Measurements from ENCODE around the gene ARPC5L. TPM values are rescaled to one million over a fixed set of nuclear protein-coding genes. Genes with fewer than 3 reads are reported as not detected.

ARPC5L gene
- polyA plus RNA-seq, 1 experiment: 62.0 TPM

DNA sequence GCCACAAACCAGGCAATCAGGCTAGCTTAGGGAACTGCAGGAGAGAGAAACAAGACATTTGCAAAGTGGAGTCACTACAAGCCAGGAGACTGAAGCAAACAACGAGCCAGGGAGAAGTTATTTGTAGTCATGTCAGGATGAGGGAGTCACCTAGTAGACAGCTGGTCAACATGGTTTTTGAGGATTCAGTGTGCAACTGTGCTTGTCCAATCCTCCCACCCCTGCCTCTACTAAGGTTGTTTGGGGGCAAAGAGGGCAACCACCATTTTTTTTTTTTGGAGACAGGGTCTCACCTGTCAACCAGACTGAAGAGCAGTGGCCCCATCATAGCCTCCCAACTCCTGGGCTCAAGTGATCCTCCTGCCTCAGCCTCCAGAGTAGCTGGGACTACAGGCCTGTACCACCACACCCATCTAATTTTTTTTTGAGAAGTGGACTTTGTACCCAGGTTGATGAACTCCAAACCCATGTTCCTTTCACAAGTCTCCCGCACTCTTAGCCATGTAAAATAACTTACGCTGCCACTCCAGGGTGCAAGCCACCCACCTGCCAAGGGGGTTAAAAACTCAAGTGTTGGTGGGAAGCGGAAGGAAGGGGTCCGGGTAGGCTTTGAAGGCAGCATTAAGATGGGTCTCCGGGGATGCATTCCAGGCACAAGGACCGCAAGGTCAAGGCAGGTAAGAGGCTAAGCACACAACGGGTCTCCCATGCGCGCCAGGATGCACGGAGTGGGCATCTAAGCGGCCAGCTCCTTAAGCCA, 1.2 kb upstream of the ARPC5L start:
- ChIA-PET CTCF (interaction anchor here (3.4 to 7.1 kb wide), 2 partner anchors 8 to 87 kb away, joined by 25 to 68 read pairs; partner anchors contain the start of genes NR6A1 and WDR38), POLR2A (interaction anchor here (0.6 to 2.2 kb wide), 10 partner anchors 17 to 330 kb away, joined by 3 to 26 read pairs (median 4); partner anchors contain the start of genes NR6A1 and OLFML2A)
- no peak for DNase-seq (ENCODE audit: low read depth, low spot score)
- Histone ChIP-seq H3K4me3 (ENCODE audit: low read depth, low read length) (peak overlapping the region; percentile 95), H3K27me3 (ENCODE audit: control insufficient read depth, insufficient read depth, low read length) (no peaks in the 10 kb centered on the region), H3K27ac (ENCODE audit: low read depth, low read length) (peak overlapping the region; percentile 52), H3K9me3 (ENCODE audit: control insufficient read depth, insufficient read depth, low read length) (peaks cover 3% of the 10 kb centered on the region; the same call in 1 of the 2 replicates)
- no peak for TF ChIP-seq CTCF (IDR thresholded peaks at IDR 0.05; ENCODE audit: low read depth, low read length)

- DNase-seq (ENCODE audit: low read depth, low spot score): no peak
- no peak overlapping the region for H3K4me3 ChIP-seq (ENCODE audit: low read depth, low read length)
- CTCF ChIA-PET: interaction anchor here (1.1 to 7.1 kb wide), 3 partner anchors 10 to 90 kb away, joined by 3 to 68 read pairs (median 25); partner anchors contain the start of genes NR6A1 and WDR38
- no peaks in the 10 kb centered on the region for H3K27me3 ChIP-seq (ENCODE audit: control insufficient read depth, insufficient read depth, low read length)
- H3K9me3 ChIP-seq (ENCODE audit: control insufficient read depth, insufficient read depth, low read length): peaks cover 3% of the 10 kb centered on the region; the same call in 1 of the 2 replicates
- no peak overlapping the region for H3K27ac ChIP-seq (ENCODE audit: low read depth, low read length)
- TF ChIP-seq CTCF (IDR thresholded peaks at IDR 0.05; ENCODE audit: low read depth, low read length): no peak
- POLR2A ChIA-PET: interaction anchor here (1.0 kb wide), 1 partner anchor 86 kb away, joined by 6 read pairs; the partner anchor contains the start of gene OLFML2A
Observed at GRCh38 chr9:124863371-124863871, 1.5 kb downstream of the ARPC5L start.

DNA sequence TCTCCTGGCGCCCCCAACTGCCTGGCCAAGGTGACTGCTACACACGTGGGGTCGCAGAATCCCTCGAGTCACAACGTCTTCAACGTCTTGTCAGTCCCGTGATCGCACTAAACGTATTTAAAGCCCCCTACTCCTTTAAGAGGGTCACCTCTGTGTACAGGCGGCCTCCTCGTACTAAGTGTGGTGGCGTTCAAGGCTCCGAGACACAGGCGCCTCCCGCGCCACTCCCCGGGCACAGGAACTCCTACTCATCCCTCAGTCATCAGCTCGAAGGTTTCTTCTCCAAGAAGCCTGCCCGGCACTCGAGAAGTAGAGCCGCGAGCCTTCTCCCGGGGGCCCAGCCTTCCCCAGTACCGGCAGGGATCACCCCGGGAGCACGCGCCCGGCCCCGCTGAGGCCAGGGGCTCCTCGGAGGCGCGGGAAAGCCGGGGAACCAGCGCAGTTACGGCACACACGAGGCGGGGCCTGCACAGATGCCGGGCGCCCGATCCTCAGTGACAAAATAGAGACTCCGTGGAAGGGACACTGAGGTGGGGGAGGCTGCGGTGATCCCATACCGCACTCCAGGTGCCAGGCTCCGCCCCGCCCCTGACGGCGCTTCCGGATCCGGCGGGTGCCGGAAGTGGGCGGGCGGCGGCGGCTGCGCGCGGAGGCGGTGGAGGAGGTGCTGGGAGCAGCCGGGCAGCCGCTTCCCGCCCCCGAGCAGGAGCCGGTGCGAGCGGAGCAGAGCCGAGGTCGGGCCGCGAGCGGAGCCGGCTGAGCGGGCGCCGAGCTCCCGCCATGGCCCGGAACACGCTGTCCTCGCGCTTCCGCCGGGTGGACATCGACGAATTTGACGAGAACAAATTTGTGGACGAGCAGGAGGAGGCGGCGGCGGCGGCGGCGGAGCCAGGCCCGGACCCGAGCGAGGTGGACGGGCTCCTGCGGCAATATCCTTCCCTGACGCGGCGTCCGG, 6.9 kb downstream of the ARPC5L start:
- ChIA-PET CTCF (no interaction called here), POLR2A (interaction anchor here (0.6 kb wide), 1 partner anchor 274 kb away, joined by 3 read pairs; the partner anchor contains the start of gene SCAI)
- peak; percentile 16 for DNase-seq (ENCODE audit: low read depth, low spot score)
- H3K9me3 ChIP-seq (ENCODE audit: control insufficient read depth, insufficient read depth, low read length): no peaks in the 10 kb centered on the region; the same call in 1 of the 2 replicates
- peak overlapping the region; percentile 90 for H3K27ac ChIP-seq (ENCODE audit: low read depth, low read length)
- TF ChIP-seq CTCF (IDR thresholded peaks at IDR 0.05; ENCODE audit: low read depth, low read length): peak; percentile 24; the same call in 1 of the 2 replicates
- no peaks in the 10 kb centered on the region for H3K27me3 ChIP-seq (ENCODE audit: control insufficient read depth, insufficient read depth, low read length)
- peak overlapping the region; percentile 90 for H3K4me3 ChIP-seq (ENCODE audit: low read depth, low read length)

- no peaks in the 10 kb centered on the region; the same call in 1 of the 2 replicates for H3K9me3 ChIP-seq (ENCODE audit: control insufficient read depth, insufficient read depth, low read length)
- peak overlapping the region; percentile 47 for H3K27ac ChIP-seq (ENCODE audit: low read depth, low read length)
- H3K4me3 ChIP-seq (ENCODE audit: low read depth, low read length): peak overlapping the region; percentile 90
- TF ChIP-seq CTCF (IDR thresholded peaks at IDR 0.05; ENCODE audit: low read depth, low read length): no peak
- no peaks in the 10 kb centered on the region for H3K27me3 ChIP-seq (ENCODE audit: control insufficient read depth, insufficient read depth, low read length)
- DNase-seq (ENCODE audit: low read depth, low spot score): no peak
- POLR2A ChIA-PET: no interaction called here
- CTCF ChIA-PET: no interaction called here
Observed at GRCh38 chr9:124869466-124869985, 7.6 kb downstream of the ARPC5L start.

All from AG04450 (cell line).